Mucosa of descending colon (tissue), 3 donors: Measurements from ENCODE around the gene SOX6. TPM values are rescaled to one million over a fixed set of nuclear protein-coding genes. Genes with fewer than 3 reads are reported as not detected.
"Not testable (repeated sequence)": the region's sequence is repeated elsewhere in the genome, so short reads cannot be mapped to it uniquely, and the experiment has no call there.

ENCODE experiments used
- ATAC-seq: fragments of 200-7000 bp; cut with Tn5 transposase; one replicate; pipeline ENCODE4 v1.9.1; 2020; ENCODE audit warnings: mild to moderate bottlenecking, moderate library complexity
- DNase-seq, 3 donors: peaks; one replicate each; pipeline ENCODE4 v3.0.0-alpha.2; 2020
- H3K36me3 ChIP-seq: fragments of 200-600 bp; one replicate; pipeline ENCODE4 v1.8.0; 2021; ENCODE audit warnings: low read depth, mild to moderate bottlenecking
- H3K4me1 ChIP-seq: fragments of 200-600 bp; one replicate; pipeline ENCODE4 v1.8.0; 2021; ENCODE audit warnings: low read depth, mild to moderate bottlenecking
- H3K4me3 ChIP-seq: fragments of 200-600 bp; one replicate; pipeline ENCODE4 v1.8.0; 2021; ENCODE audit warnings: mild to moderate bottlenecking
- H3K9me3 ChIP-seq: fragments of 200-600 bp; one replicate; pipeline ENCODE4 v1.8.0; 2021; ENCODE audit warnings: mild to moderate bottlenecking
- intact Hi-C, 2 donors: fragments of 100-400 bp; cut with DNase I in 1 of 2; cut with micrococcal nuclease in 1 of 2; formaldehyde crosslinking; loops; one replicate each; pipeline versions ENCODE4 v1.11.0 to v1.11.1; 2022; cut with DNase I, micrococcal nuclease
- total RNA-seq, 3 donors: library from RNA; stranded (reverse); fragmentation: NEBNext Ultra II Directional in 2 of 3; extraction: Animal tissue kit (Norgen Biotek cat#: 25700) in 2 of 3; gene quantifications; one replicate each; pipeline versions ENCODE4 v1.2.1 to v1.2.4, GENCODE V29; 2021 to 2023
- TF ChIP-seq, protein P1 (sequence below): fragments of 200-600 bp; IDR thresholded peaks from one replicate; pipeline ENCODE4 v1.8.0; 2022; ENCODE audit warnings: antibody characterized with exemption, mild to moderate bottlenecking
- donor health status: DM: no; HTN: no; CAD: no; lungs with moderate emphysema.
- donor health status: DM: no; HTN: no; CAD: no.
- donor health status: DM: no; HTN: yes; CAD: no.

Gene SOX6
- total RNA-seq, 3 donors from 2014 or later = 5.8 to 6.5 (median 6.0) TPM

DNA sequence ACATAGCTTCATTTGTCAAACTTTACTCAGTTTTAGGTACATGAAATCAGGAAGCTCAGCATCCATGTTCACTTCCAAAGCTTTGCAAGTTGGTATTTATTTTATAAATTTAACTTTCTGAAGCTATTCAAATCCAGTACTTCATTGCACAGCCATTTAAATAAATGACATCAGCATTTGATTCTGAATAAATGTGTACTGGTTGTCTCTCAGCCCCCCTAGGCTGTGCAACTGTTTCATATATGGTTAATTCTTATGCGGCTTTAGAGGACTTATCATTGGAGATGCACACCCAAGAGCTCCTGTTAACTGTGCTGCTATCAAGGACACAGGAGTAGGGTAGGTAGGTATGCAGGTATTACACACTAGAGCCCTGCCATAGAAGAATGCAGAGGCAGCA lies 325.1 kb downstream of the SOX6 start:
- Histone ChIP-seq H3K4me1 (no peaks in the 10 kb centered on the region), H3K9me3 (no peaks in the 10 kb centered on the region), H3K36me3 (no peaks in the 10 kb centered on the region), H3K4me3 (no peak overlapping the region)
- TF ChIP-seq, protein P1, sequence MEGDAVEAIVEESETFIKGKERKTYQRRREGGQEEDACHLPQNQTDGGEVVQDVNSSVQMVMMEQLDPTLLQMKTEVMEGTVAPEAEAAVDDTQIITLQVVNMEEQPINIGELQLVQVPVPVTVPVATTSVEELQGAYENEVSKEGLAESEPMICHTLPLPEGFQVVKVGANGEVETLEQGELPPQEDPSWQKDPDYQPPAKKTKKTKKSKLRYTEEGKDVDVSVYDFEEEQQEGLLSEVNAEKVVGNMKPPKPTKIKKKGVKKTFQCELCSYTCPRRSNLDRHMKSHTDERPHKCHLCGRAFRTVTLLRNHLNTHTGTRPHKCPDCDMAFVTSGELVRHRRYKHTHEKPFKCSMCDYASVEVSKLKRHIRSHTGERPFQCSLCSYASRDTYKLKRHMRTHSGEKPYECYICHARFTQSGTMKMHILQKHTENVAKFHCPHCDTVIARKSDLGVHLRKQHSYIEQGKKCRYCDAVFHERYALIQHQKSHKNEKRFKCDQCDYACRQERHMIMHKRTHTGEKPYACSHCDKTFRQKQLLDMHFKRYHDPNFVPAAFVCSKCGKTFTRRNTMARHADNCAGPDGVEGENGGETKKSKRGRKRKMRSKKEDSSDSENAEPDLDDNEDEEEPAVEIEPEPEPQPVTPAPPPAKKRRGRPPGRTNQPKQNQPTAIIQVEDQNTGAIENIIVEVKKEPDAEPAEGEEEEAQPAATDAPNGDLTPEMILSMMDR = no peak
- ATAC-seq (no peak), DNase-seq (no peak)
- intact Hi-C loops = no loop called here

DNA sequence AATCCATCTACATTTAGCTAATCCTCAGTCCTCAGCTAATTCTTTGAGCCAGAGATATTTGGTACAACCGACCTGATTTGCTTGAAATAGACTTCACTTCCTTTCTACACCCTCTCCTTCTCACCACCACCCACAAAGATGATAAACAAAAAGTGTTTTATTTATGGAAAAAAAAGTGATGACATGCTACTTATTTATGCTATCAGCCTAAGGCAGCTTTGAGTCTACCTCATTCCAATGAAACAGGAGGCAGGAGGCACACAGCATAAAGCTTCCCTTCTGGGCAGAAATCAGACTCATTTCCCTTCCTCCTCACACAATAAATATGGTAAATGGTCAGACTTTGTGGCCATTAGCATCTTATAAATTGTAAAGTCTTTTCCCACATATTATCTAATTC lies 325.7 kb downstream of the SOX6 start:
- no peak overlapping the region for H3K4me3 ChIP-seq
- TF ChIP-seq, protein P1 = no peak
- H3K36me3 ChIP-seq = no peaks in the 10 kb centered on the region
- H3K9me3 ChIP-seq = no peaks in the 10 kb centered on the region
- no peaks in the 10 kb centered on the region for H3K4me1 ChIP-seq
- intact Hi-C loops = no loop called here
- ATAC-seq (no peak), DNase-seq (no peak)

DNA sequence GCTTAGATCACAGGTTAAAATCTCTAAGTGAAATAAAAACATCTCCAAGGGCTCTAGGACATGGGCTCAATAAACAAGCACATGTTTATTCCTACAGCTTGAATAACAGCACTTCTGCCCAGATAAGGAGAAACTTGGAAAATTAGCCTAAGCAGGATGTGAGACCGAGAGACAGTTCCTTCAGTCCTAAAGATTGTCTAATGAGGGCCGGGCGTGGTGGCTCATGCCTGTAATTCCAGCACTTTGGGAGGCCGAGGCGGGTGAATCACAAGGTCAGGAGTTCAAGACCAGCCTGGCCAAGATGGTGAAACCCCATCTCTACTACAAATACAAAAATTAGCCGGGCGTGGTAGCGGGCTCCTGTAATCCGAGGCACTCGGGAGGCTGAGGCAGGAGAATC lies 327.2 kb downstream of the SOX6 start:
- H3K9me3 ChIP-seq, ATAC-seq, H3K4me1 ChIP-seq, DNase-seq, H3K36me3 ChIP-seq, intact Hi-C loops, H3K4me3 ChIP-seq: not testable (repeated sequence)

DNA sequence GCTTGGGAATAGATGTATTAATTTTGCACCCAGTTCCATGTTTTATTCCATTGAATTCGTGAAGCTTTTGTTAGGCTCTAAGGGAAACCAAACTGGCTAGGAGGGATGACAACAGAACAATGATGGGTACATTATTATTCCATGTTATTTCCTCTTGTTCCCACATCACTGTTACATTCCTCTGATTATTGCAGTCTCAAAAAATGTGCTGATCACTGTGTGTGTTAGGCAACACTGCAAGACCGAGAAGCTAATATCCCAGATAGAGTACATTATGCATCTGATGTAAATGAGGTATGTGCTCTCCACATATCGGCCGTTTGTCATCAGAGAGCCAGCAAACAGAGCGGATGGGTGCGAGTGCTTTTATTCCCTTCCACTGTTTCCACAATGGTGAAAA lies 327.9 kb downstream of the SOX6 start:
- TF ChIP-seq, protein P1 = no peak
- ATAC-seq (no peak), DNase-seq (no peak)
- intact Hi-C loops = no loop called here
- Histone ChIP-seq H3K9me3 (no peaks in the 10 kb centered on the region), H3K36me3 (no peaks in the 10 kb centered on the region), H3K4me3 (no peak overlapping the region), H3K4me1 (no peaks in the 10 kb centered on the region)

DNA sequence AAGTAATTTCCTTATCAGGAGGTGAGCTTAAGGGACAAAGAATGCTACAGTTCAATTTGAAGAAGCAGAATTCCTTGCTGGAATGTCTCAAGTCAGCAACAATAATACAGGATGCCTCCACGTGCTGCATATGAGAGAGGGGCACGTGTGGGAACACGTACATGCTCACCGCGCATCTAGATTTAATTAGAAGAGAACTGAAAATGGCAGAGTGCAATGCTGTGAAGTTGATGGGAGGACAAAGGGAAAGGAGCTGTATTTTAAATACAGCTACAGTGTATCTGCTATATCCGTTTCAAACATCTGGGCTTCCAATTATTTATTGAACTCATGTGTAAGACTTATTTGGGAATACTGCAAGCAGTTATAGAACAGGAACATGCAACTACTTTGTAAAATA lies 328.7 kb downstream of the SOX6 start:
- H3K36me3 ChIP-seq = no peaks in the 10 kb centered on the region
- TF ChIP-seq, protein P1 = no peak
- no peaks in the 10 kb centered on the region for H3K4me1 ChIP-seq
- H3K4me3 ChIP-seq = no peak overlapping the region
- DNase-seq = no peak
- no peaks in the 10 kb centered on the region for H3K9me3 ChIP-seq
- intact Hi-C loops = no loop called here
- ATAC-seq = no peak

DNA sequence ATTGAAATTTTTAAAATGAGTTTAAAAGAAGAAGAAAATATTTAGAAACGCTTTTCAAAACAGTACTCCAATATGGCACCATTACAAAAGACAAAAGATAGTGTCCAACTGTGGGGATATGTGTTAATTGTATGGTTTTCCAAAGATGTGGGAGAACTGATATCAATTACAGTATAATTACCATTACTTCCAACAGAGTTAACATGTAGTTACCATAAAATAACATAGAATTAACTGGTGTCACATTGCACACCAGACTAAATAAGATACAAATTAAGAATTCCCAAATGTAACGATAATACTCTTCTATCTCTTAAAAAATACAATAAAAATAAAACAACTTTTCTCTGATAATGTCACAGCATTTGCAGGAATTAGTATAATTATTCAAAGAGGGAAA lies 329.5 kb downstream of the SOX6 start:
- no peaks in the 10 kb centered on the region for H3K9me3 ChIP-seq
- H3K4me1 ChIP-seq = no peaks in the 10 kb centered on the region
- H3K36me3 ChIP-seq = no peaks in the 10 kb centered on the region
- intact Hi-C loops = no loop called here
- TF ChIP-seq, protein P1 = no peak
- no peak for DNase-seq
- H3K4me3 ChIP-seq = no peak overlapping the region
- ATAC-seq = no peak
